CD4-positive, alpha-beta T cell treated with Interleukin-12 subunit alpha and Interleukin-12 subunit beta, for 1 hour (primary cell): Measurements from ENCODE around the gene NFAT5.

Source experiments
- DNase-seq: peaks from one replicate; pipeline ENCODE4 v3.0.0-alpha.2; 2020

The NFAT5 gene

GRCh38 chr16:69748694-69749345 is 183.1 kb downstream of the NFAT5 start:
- DNase-seq = no peak

- no peak for DNase-seq
These were observed 188.3 kb downstream of the NFAT5 start for GRCh38 chr16:69754143-69754468.
